HS-27A (cell line): Measurements from ENCODE around the gene AIRE.
"Not testable (repeated sequence)": the region's sequence is repeated elsewhere in the genome, so short reads cannot be mapped to it uniquely, and the experiment has no call there.

Experiments
- DNase-seq: peaks from one replicate; pipeline ENCODE4 v3.0.0-alpha.2; 2012; ENCODE audit warnings: low read depth, missing footprints

Gene AIRE

GRCh38 chr21:44291936-44292811, 6.5 kb downstream of the AIRE start:
- no peak for DNase-seq

DNA sequence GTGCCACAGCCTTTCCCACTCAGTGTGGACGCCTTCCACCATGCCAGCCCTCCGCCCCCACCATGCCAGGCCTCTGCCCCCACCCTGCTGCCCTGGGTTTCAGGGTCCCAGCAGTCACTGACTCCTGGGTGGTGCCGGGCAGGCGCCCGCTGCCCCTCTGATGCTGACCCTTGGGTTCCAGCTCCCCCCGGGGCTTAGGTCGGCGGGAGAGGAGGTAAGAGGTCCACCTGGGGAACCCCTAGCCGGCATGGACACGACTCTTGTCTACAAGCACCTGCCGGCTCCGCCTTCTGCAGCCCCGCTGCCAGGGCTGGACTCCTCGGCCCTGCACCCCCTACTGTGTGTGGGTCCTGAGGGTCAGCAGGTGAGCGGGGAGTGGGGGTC, 7.1 kb downstream of the AIRE start:
- no peak for DNase-seq

GRCh38 chr21:44293551-44294231, 8.0 kb downstream of the AIRE start:
- DNase-seq, result no peak

DNA sequence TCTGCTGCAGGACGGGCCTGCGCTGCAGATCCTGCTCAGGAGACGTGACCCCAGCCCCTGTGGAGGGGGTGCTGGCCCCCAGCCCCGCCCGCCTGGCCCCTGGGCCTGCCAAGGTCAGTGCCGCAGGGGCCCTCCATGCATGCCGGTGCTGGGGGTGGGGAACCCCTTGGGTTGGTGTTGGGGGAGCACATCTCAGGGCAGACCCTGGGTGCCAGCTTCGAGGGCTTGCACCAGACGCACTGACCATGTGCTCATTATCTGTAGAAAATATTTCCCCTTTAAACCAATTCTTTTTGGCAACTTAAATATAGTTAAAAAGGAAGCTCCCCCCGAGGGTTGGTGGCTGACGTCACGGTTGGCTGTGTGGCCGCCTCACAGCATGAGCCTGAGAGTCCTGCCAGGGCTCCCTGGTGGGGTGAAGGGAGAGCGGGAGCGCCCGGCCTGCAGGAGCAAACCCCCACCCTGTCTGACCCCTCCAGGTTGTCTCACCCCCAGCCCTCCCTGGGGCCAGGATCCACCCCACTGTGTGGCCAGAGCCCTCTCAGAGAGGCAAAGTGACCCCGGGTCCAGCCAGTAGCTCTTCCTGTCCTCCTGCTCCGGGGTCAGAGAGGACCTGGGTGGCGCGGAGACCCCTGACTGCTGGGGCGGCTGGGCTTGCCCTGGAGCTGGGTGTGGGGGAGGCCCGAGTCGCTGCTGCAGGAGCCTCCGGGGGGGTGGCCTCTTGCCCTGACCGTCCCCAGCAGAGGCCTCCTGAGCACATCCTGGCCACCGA, 8.9 kb downstream of the AIRE start:
- DNase-seq, result no peak

DNA sequence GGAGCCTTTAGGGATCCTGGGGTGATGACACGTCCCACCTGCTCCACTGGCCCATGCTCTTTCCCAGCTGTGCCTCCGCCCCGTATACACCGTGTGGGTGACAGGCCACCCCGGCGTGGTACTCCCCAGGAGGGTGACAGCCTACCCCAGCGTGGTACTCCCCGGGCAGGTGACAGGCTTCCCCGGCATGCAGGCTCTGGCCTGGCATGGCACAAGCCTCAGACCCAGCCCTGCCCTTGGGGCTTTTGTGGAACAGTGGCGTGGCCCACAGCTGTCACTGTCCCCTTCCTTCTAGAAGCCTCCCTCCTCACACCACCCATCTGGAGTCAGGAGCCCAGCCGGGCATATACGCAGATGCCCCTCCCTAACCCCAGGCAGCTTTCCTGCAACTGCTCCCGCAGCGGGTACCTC, 9.5 kb downstream of the AIRE start:
- DNase-seq, result no peak

DNA sequence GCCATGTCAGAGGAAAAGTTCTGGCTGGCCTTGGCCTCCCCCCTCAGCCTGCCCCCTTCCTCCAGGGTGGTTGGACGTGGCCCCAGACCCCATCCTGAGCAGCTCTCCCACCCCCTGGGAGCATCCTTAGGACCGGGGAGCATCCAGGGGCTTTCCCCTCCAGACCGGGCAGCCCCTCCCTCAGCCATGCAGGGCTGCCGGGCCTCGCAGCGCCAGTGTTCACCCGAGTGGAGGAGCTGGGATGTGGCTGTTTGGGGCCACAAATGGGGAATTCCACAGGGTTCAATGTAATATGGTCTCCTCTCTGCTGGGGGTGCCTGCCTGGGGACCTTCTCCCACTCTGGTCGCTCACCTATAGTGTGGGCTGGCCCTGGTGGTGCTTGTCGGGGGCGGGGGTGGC, 10.0 kb downstream of the AIRE start:
- DNase-seq, result no peak

GRCh38 chr21:44296103-44296519, 10.4 kb downstream of the AIRE start:
- DNase-seq, result no peak

- DNase-seq, result no peak
Measured at GRCh38 chr21:44296916-44297315, 11.2 kb downstream of the AIRE start.

GRCh38 chr21:44297525-44298290, 12.0 kb downstream of the AIRE start:
- peak; percentile 34 for DNase-seq

DNA sequence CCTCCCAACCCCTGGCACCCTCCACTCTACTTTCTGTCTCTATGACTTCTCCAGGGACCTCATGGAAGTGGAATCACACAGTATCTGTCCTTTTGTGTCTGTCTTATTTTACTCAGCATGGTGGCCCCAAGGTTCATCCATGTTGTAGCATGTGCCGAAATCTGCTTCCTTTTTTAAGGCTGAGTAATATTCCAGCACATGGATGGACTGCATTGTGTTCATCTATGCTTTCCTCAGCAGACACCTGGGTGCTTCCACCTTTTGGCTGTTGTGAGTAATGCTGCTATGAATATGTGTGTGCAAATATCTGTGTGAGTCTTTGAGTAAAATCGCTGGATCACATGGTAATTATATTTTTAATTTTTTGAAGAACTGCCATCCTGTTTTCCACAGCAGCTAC, 12.6 kb downstream of the AIRE start:
- DNase-seq, result no peak

GRCh38 chr21:44299085-44299457, 13.4 kb downstream of the AIRE start:
- peak; percentile 5 for DNase-seq

DNA sequence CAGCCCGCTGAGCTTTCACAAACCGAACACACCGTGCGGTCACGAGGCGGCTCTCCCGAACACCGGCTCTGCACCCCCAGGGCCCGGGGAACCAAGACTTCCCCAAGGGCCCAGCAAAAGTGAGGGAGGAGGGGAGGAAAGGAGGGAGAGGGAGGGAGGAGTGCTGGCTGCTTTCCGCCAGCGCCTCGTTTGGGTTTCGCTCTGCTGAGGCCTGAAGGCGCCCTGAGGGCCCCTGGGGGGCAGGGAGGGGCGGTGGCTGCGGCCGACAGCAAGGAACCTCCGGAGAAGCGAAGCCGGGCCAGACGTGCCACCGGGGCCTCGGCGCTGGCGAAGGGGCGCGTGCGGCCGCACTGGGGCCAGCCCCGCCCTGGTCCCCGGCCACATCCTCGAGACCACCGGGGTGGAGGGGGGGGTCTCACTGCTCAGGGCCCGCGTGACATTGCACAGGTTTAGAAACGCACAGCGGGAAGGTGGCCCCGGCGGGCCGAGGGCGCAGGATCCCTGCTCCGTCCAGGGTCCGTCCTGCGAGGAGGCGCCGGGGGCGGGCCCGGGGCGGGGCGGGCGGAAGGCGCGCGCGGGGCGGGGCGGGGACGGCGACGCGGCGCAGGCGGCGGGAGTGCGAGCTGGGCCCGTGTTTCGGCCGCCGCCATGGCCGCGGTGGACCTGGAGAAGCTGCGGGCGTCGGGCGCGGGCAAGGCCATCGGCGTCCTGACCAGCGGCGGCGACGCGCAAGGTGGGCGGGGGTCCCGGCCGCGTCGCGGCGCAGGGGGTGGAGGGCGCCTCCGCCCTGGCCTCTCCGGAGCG, 14.0 kb downstream of the AIRE start, which contains the start of gene PFKL:
TSS of gene PFKL (plus strand) at position 596 of the 804 bp plus-strand sequence. CDS start at position 649, 53 bp downstream.
- peak; percentile 29 for DNase-seq

DNA sequence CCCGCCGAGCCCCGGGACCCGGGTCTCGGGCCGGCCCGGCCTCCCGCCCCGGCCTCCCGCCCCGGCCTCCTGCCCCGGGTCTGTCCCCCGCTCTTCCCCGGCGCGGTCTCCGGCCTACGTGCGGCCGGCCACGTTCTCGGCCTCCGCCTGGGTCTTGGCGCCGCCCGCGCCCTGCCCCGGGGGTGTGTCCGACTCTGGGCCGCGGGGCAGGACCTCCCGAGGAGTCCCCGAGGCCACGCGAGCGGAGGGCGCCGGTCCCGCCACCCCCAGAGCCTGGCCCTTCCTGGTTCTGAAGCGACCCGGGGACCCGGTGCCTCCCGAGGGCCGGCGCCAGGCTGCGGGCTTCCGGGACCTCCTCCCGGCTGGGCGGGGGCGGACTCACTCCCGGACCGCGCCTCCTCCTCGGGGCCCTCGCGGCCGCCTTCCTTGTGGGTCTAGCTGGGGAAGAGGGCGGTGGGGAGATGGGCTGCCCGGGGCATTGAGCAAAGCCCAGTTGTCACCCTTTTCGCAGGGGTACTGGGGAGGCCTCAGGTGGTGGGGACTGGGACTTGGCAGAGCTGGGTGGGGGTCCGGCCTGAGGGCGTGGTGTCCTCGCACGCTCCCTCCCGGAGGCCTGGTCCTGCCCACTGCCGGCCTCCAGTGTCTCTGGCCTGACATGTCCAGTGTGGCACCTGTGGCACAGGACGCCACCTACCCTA, 14.7 kb downstream of the AIRE start:
- peak; percentile 22 for DNase-seq

- no peak for DNase-seq
Measured at GRCh38 chr21:44301141-44301540, 15.5 kb downstream of the AIRE start.

DNA sequence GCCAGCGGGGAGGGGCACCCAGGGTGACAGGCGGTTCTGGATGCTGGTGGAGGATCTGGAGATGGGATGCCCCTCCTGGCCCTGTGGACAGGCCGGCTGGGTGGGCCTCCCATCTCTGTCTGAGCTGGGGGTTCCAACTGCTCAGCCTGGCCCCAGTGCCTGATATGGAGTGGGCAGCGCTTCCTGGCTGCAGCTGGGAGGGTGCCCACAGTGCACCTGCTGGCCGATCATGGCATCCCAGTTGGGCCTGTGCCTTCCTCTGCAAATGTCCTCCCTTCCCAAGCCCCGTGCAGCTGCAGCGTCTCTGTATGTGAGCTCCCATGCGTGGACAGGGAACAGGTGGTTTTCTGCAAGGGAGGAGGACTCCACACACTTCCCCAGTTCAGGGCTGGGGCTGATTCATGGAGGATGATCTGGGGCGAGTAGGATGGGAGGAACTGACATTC, 16.3 kb downstream of the AIRE start:
- DNase-seq, result no peak

GRCh38 chr21:44302573-44303401, 17.1 kb downstream of the AIRE start:
- DNase-seq, result not testable (repeated sequence)

DNA sequence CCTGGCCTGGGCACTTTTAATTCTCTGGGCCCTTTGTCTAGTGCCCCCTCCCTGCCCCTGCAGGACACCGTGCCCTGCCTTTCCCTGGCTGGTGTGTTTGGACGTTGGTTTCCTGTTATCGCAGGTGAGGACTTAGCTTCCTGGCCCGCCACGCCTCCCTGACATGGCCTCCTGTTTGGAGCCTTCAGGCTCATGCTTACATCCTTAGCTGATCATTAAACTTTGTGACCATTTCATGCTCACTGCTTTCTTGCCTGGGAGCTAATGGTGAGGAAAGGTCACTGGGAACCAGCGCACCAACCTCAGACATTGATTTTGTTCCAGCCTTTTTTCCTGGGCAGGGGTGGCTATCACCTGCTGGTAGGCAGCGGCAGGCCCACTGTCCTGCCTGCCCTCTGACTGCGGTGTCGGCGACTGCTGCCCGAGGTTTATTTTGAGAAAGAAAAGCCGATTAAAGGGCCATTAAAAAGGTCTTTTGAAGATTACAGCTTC, 17.9 kb downstream of the AIRE start:
- no peak for DNase-seq

GRCh38 chr21:44304011-44304616, 18.4 kb downstream of the AIRE start:
- DNase-seq, result no peak

- peak; percentile 9 for DNase-seq
Measured at GRCh38 chr21:44304877-44305293, 19.2 kb downstream of the AIRE start.
